Breast epithelium (tissue), 4 donors: ENCODE measurements around the gene HOATZ. TPM values are rescaled to one million over a fixed set of nuclear protein-coding genes. Genes with fewer than 3 reads are reported as not detected.

Source experiments
- DNase-seq, 2 donors: peaks; one replicate each; pipeline ENCODE4 v3.0.0-alpha.2; 2019; ENCODE audit warnings: low spot score in 2 of 2
- H3K27ac ChIP-seq, 2 donors: fragments of 200-600 bp; sonication (generic) in 1 of 2; one replicate each; pipeline ENCODE4 v1.5.1; 2016 to 2019; ENCODE audit warnings: mild to moderate bottlenecking in 1 of 2
- H3K27me3 ChIP-seq, 2 donors: fragments of 200-600 bp; sonication (generic) in 1 of 2; one replicate each; pipeline versions ENCODE4 v1.5.1 to v1.6.0; 2017 to 2019; ENCODE audit warnings: control low read depth in 1 of 2, mild to moderate bottlenecking in 1 of 2
- H3K36me3 ChIP-seq: fragments of 200-600 bp; one replicate; pipeline ENCODE4 v1.5.1; 2019
- H3K4me1 ChIP-seq, 2 donors: fragments of 200-600 bp; sonication (generic); one replicate each; pipeline ENCODE4 v1.5.1; 2016 to 2019; ENCODE audit warnings: control low read depth in 1 of 2
- H3K4me3 ChIP-seq, 3 donors: fragments of 200-600 bp; sonication (generic); 1 replicate in 2 of 3; 2 replicates in 1 of 3; pipeline ENCODE4 v1.5.1; 2016 to 2019; ENCODE audit warnings: mild to moderate bottlenecking in 3 of 3, moderate library complexity in 2 of 3
- H3K9me3 ChIP-seq, 2 donors: fragments of 200-600 bp; sonication (generic) in 1 of 2; one replicate each; pipeline ENCODE4 v1.5.1; 2016 to 2019; ENCODE audit warnings: control low read depth in 1 of 2
- CTCF ChIP-seq, 3 donors: fragments of 450-650 bp; IDR thresholded peaks; one replicate each; pipeline ENCODE4 v1.5.1; 2016 to 2017; ENCODE audit warnings: antibody characterized with exemption in 3 of 3, mild to moderate bottlenecking in 3 of 3, moderate library complexity in 3 of 3
- POLR2A ChIP-seq: fragments of 450-650 bp; IDR thresholded peaks from one replicate; pipeline ENCODE4 v1.6.1; 2016; ENCODE audit warnings: antibody characterized with exemption, mild to moderate bottlenecking, moderate library complexity
- POLR2AphosphoS5 ChIP-seq, 3 donors: sonication (generic); formaldehyde crosslinking; IDR thresholded peaks; one replicate each; pipeline ENCODE4 v1.6.1; 2017; ENCODE audit warnings: antibody characterized with exemption in 3 of 3
- intact Hi-C: fragments of 100-400 bp; cut with DNase I; formaldehyde crosslinking; loops from one replicate; pipeline ENCODE4 v1.15.1; 2023; ENCODE audit warnings: low total_unique reads
- total RNA-seq, 3 donors: library from RNA; depleted of rRNA; stranded (reverse); fragments of >200 nt; gene quantifications; one replicate each; pipeline ENCODE4 v1.1.0, GENCODE V29; 2016

Gene HOATZ
- total RNA-seq, 3 donors from 2014 or later: not detected

GRCh38 chr11:111474432-111474831 lies 40.1 kb upstream of the HOATZ start:
- H3K36me3 ChIP-seq: no peaks in the 10 kb centered on the region
- no peak overlapping the region for H3K27ac ChIP-seq
- peaks cover 0 to 5% of the 10 kb centered on the region in 2 donors for H3K9me3 ChIP-seq
- intact Hi-C loops: no loop called here
- no peaks in the 10 kb centered on the region for H3K4me1 ChIP-seq
- no peak overlapping the region for H3K4me3 ChIP-seq
- H3K27me3 ChIP-seq: no peaks in the 10 kb centered on the region
- TF ChIP-seq CTCF (IDR thresholded peaks at IDR 0.05) (no peak), POLR2AphosphoS5 (IDR thresholded peaks at IDR 0.05) (no peak), POLR2A (no peak)
- DNase-seq: no peak

- no peak overlapping the region for H3K4me3 ChIP-seq
- H3K36me3 ChIP-seq: no peaks in the 10 kb centered on the region
- DNase-seq: no peak
- no peak overlapping the region for H3K27ac ChIP-seq
- intact Hi-C loops: no loop called here
- no peaks in the 10 kb centered on the region for H3K4me1 ChIP-seq
- TF ChIP-seq CTCF (IDR thresholded peaks at IDR 0.05) (no peak), POLR2A (no peak), POLR2AphosphoS5 (IDR thresholded peaks at IDR 0.05) (no peak)
- H3K27me3 ChIP-seq: no peaks in the 10 kb centered on the region
- peaks cover 0 to 10% of the 10 kb centered on the region in 2 donors for H3K9me3 ChIP-seq
These were observed 38.2 kb upstream of the HOATZ start for GRCh38 chr11:111476366-111476765.

DNA sequence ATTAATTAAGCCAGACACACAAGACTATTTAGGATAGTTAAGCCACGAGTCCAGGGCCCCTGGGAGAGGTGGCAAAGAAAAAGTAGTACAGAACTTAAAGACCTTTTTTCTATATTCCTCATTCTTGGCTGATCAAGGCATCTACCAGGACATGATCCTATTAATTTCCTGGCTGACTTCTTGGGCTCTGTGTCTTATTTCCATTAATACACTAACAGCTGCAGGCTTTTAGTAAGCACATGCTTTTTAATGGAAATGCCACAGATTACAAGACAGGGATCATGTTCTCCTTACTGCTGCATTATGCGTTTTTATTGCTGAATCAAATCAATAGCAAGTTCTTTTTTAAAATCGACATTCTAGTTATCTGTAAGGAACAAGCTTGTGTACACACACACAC lies 37.6 kb upstream of the HOATZ start:
- H3K27me3 ChIP-seq: no peaks in the 10 kb centered on the region
- H3K4me1 ChIP-seq: no peaks in the 10 kb centered on the region
- peaks cover 0 to 10% of the 10 kb centered on the region in 2 donors for H3K9me3 ChIP-seq
- intact Hi-C loops: no loop called here
- no peak for TF ChIP-seq CTCF (IDR thresholded peaks at IDR 0.05)
- no peak for TF ChIP-seq POLR2A
- no peak for TF ChIP-seq POLR2AphosphoS5 (IDR thresholded peaks at IDR 0.05)
- H3K36me3 ChIP-seq: no peaks in the 10 kb centered on the region
- no peak overlapping the region for H3K27ac ChIP-seq
- no peak overlapping the region for H3K4me3 ChIP-seq
- DNase-seq: no peak

DNA sequence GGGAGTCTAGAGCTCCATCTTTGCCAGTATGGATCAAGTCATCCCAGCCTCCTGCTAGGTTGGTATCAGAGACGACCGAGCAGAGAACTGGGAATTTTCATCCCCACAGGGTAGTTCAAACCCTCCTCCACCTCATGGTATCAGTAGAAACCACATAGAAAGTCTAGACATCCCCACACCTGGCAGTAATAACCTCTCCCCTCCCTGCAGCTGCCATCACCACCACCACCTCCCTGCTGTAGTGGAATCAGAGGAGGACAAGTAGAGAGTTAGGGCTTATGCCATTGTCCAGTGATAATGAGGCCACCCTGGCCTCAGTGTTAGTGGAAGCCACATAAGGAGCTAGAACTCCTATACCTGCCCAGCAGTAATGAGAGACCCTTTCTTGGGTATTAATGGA lies 36.7 kb upstream of the HOATZ start:
- intact Hi-C loops: no loop called here
- no peaks in the 10 kb centered on the region for H3K4me1 ChIP-seq
- H3K4me3 ChIP-seq: no peak overlapping the region
- TF ChIP-seq POLR2A (no peak), CTCF (IDR thresholded peaks at IDR 0.05) (no peak), POLR2AphosphoS5 (IDR thresholded peaks at IDR 0.05) (no peak)
- H3K9me3 ChIP-seq: peaks cover 0 to 12% of the 10 kb centered on the region in 2 donors
- no peaks in the 10 kb centered on the region for H3K27me3 ChIP-seq
- DNase-seq: no peak
- no peaks in the 10 kb centered on the region for H3K36me3 ChIP-seq
- no peak overlapping the region for H3K27ac ChIP-seq

- H3K4me3 ChIP-seq: no peak overlapping the region
- no peaks in the 10 kb centered on the region for H3K4me1 ChIP-seq
- H3K36me3 ChIP-seq: no peaks in the 10 kb centered on the region
- intact Hi-C loops: no loop called here
- TF ChIP-seq POLR2AphosphoS5 (IDR thresholded peaks at IDR 0.05): no peak
- no peak for TF ChIP-seq CTCF (IDR thresholded peaks at IDR 0.05)
- no peak for TF ChIP-seq POLR2A
- H3K9me3 ChIP-seq: peaks cover 0 to 25% of the 10 kb centered on the region in 2 donors
- H3K27me3 ChIP-seq: no peaks in the 10 kb centered on the region
- no peak for DNase-seq
- no peak overlapping the region for H3K27ac ChIP-seq
These were observed 34.9 kb upstream of the HOATZ start for GRCh38 chr11:111479666-111480065.
